GM18511 (cell line): ENCODE data around the gene YBX1.
"Not testable (repeated sequence)": the region's sequence is repeated elsewhere in the genome, so short reads cannot be mapped to it uniquely, and the experiment has no call there.

Source experiments
- ATAC-seq: cut with Tn5 transposase; IDR thresholded peaks from one replicate; pipeline ENCODE4 v1.9.1; 2021; ENCODE audit warnings: mild to moderate bottlenecking, moderate library complexity; ENCODE audit not compliant: unreplicated experiment

YBX1 gene

GRCh38 chr1:42686418-42686817 is 4.2 kb downstream of the YBX1 start:
- no peak for ATAC-seq

GRCh38 chr1:42689912-42690311 is 7.7 kb downstream of the YBX1 start:
- no peak for ATAC-seq

- ATAC-seq, result no peak
These were observed 8.4 kb downstream of the YBX1 start for GRCh38 chr1:42690477-42691156.

- ATAC-seq, result no peak
These were observed 8.9 kb downstream of the YBX1 start for GRCh38 chr1:42691157-42691498.

- no peak for ATAC-seq
These were observed 10.2 kb downstream of the YBX1 start for GRCh38 chr1:42692461-42692860.

GRCh38 chr1:42692911-42693310 is 10.7 kb downstream of the YBX1 start:
- ATAC-seq, result no peak

GRCh38 chr1:42698081-42698813 is 16.0 kb downstream of the YBX1 start:
- ATAC-seq, result no peak

- ATAC-seq, result no peak
These were observed 17.8 kb downstream of the YBX1 start for GRCh38 chr1:42700006-42700405.

- no peak for ATAC-seq
These were observed 21.8 kb downstream of the YBX1 start for GRCh38 chr1:42703888-42704464.

GRCh38 chr1:42712808-42713207 is 30.6 kb downstream of the YBX1 start:
- ATAC-seq, result not testable (repeated sequence)

GRCh38 chr1:42713293-42713692 is 31.1 kb downstream of the YBX1 start:
- ATAC-seq, result no peak

- ATAC-seq, result not testable (repeated sequence)
These were observed 32.2 kb downstream of the YBX1 start for GRCh38 chr1:42714441-42714840.

GRCh38 chr1:42720868-42721267 is 38.6 kb downstream of the YBX1 start:
- no peak for ATAC-seq

GRCh38 chr1:42721926-42722325 is 39.7 kb downstream of the YBX1 start:
- ATAC-seq, result no peak

- not testable (repeated sequence) for ATAC-seq
These were observed 40.2 kb downstream of the YBX1 start for GRCh38 chr1:42722403-42722802.

- ATAC-seq, result no peak
These were observed 41.3 kb downstream of the YBX1 start for GRCh38 chr1:42723511-42723910.

- not testable (repeated sequence) for ATAC-seq
These were observed 43.6 kb downstream of the YBX1 start for GRCh38 chr1:42725820-42726219.

GRCh38 chr1:42730002-42730401 is 47.8 kb downstream of the YBX1 start:
- no peak for ATAC-seq

GRCh38 chr1:42730988-42731387 is 48.8 kb downstream of the YBX1 start:
- ATAC-seq, result no peak

- ATAC-seq, result no peak
These were observed 49.4 kb downstream of the YBX1 start for GRCh38 chr1:42731585-42731984.

- ATAC-seq, result no peak
These were observed 50.0 kb downstream of the YBX1 start for GRCh38 chr1:42732126-42732680.
